GM12875 (cell line): Measurements from ENCODE around the gene GNA15.

Source experiments
- H3K4me3 ChIP-seq: one replicate; pipeline ENCODE4 v1.5.1; 2011; ENCODE audit warnings: low read depth, low read length, control low read depth
- TF ChIP-seq, protein P1 (sequence below): IDR thresholded peaks from 2 replicates; pipeline ENCODE4 v1.5.1; 2011; ENCODE audit warnings: low read depth, mild to moderate bottlenecking, control low read depth, inconsistent platforms, low read length, moderate library complexity, borderline replicate concordance; ENCODE audit not compliant: insufficient read depth

Gene GNA15

DNA sequence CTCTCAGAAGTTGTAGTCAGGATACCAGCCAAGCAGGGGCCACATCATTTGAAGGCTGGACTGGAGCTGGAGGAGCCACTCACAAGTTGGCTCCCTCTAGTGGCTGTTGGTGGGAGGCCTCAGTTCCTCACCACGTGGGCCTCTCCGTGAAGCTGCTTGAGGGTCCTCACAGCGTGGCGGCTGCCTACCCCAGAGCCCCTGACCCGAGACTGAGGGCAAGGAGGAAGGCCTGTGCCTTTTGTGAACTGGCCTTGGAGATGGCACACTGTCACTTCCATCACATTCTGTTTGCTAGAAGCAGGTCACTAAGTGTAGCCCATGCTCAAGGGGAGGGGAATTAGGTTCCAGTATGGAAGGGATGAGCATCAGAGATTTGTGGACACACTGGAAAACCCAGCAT, 27.1 kb upstream of the GNA15 start:
- TF ChIP-seq, protein P1, sequence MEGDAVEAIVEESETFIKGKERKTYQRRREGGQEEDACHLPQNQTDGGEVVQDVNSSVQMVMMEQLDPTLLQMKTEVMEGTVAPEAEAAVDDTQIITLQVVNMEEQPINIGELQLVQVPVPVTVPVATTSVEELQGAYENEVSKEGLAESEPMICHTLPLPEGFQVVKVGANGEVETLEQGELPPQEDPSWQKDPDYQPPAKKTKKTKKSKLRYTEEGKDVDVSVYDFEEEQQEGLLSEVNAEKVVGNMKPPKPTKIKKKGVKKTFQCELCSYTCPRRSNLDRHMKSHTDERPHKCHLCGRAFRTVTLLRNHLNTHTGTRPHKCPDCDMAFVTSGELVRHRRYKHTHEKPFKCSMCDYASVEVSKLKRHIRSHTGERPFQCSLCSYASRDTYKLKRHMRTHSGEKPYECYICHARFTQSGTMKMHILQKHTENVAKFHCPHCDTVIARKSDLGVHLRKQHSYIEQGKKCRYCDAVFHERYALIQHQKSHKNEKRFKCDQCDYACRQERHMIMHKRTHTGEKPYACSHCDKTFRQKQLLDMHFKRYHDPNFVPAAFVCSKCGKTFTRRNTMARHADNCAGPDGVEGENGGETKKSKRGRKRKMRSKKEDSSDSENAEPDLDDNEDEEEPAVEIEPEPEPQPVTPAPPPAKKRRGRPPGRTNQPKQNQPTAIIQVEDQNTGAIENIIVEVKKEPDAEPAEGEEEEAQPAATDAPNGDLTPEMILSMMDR: peak; percentile 96
- H3K4me3 ChIP-seq: no peak overlapping the region

DNA sequence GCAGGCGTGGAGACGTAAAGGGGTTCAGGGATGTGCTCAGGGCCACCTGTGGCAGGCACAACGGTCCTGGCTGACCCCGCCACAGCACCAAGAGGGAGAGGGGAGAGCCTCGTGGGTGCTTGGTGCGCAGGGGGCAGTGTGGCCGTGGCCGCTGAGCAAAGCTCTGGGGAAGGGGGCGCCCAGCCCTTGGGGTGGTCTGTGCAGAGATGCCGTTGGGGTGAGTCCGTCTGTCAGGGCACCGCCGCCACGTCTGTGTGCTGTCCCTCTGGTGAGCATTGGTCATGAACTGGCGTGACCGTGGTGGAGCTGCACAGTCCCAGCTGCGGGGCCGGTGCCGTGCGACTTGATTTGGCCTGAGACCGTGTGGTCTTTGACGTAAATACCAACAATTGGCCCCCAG, 26.3 kb upstream of the GNA15 start:
- H3K4me3 ChIP-seq: no peak overlapping the region
- TF ChIP-seq, protein P1: no peak

DNA sequence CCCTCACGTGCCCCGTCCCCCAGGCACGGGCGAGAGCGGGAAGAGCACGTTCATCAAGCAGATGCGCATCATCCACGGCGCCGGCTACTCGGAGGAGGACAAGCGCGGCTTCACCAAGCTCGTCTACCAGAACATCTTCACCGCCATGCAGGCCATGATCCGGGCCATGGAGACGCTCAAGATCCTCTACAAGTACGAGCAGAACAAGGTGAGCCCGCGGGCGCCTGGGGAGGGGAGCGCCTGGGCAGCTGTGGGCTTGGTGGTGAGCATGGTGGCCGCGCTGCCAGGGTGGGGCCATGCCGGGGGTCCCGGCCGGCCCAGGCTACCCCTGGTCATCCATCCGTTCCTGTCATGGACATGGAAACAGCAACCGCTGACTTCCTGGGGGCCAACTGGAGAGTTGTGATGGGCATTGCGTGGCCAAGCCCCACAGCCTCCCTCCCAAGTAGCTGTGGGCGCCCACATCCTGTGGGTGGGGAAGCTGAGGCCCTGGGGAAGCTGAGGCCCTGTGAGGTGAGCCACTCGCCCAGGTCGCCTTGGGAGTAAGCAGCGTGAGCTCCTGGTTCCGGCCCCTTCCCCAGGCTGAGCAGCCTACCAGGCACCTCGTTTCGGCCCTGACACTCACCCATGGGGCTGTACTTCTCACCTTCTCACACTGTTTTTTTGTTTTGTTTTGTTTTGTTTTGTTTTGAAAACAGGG, 25.6 kb upstream of the GNA15 start:
- no peak overlapping the region for H3K4me3 ChIP-seq
- TF ChIP-seq, protein P1: no peak

DNA sequence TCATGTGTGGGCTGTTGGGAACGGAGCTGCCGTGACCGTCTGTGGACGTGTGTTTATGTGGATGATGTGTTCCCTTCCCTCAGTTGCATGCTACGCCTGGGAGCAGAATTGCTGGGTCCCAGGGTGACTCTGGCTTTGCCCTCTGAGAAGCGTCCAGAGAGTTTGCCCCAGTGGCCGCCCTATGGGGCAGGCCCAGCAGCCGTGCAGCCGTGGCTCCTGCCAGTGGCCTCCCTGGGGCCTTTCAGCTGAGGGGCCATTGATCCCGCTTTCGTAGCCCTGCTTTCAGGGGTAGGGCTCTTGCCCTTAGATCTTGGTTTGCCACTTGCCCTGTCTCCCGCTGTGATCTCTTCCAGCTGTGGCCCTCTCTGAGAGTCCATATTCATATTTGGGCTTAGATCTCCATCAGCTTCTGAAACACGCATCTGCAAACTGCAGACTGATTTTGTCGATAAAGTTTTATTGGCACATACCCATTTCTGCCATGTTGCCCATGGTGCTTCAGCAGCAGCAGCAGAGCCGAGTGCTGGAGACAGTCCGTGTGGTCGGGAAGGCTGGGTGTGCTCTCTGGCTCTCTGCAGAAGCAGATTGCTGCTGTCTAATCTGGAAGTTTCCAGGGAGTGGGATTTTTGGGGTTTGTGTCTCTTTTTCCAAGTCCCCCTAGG, 24.1 kb upstream of the GNA15 start:
- TF ChIP-seq, protein P1: no peak
- H3K4me3 ChIP-seq: no peak overlapping the region

DNA sequence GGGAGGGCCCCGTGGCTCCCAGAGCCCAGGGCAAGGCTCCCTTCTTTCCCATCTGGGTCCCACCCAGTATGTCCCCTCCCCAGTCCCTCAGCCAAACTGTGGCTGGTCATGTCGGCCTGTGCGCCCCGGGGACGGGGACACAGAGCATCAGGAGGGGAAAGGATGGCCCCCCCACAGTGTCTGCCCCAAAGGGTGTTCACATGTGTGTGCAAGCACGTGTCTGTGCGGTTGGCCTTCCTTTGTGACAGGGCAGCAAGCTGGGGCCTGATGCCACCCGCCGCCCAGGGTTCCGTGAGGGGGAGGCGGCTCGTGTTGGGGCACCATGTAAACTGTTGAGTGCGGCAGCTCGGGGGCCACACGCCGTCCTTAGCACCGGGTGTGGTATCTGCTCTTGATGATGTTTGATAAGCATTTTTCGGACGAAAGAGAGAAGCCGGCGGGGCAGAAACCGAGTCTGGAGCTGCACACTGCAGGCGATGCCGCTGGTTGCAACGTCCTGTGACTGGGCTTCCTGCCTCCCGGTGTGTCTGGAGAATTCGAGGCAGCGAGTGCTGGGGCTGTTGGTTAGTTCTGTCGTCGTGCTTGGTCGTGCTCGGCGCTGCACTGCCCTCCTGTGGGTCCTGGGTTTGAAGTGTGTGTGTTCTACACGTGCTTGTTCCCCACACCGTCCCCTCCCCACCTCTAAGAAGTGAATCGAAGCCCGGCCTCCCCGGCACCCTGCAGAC, 23.3 kb upstream of the GNA15 start:
- no peak overlapping the region for H3K4me3 ChIP-seq
- TF ChIP-seq, protein P1: no peak

DNA sequence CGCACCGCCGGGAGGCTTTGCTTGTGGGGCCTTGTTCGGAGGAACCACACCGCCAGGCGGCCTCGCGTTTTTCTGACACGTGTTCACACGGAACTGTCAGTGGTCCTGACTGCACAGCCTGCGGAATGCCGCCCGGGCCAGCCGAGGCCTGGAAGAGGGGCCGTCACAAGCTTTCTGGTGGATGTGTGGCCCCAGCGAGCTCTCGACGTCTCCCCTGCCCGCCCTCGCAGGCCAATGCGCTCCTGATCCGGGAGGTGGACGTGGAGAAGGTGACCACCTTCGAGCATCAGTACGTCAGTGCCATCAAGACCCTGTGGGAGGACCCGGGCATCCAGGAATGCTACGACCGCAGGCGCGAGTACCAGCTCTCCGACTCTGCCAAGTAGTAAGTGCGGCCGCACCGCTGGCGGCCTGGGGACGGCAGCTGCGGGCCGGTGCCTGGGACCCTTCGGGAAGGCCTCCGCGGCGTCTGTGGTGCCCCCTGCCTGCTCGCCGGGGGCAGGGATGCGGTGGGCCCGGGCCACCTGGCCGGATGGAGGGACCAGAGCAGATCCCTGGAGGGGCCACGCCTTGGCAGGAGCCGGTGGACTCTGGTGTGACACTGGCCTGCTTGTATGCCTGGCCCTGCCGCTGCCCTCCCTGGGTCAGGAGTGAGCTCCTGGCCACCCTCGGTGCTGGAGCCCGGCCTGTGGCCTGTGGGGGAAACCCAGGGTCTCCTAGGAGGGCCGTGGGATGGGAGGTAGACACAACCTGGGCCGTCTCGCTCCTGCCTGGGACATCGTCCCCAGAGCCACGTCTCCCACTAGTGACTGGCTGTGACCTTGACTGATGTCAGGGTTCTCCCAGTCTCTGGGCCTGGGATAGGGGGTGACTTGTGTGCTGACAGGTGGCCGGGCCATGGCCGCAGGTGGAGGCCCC, 22.5 kb upstream of the GNA15 start:
- H3K4me3 ChIP-seq: no peak overlapping the region
- TF ChIP-seq, protein P1: no peak
